ENCODE results near the gene EMID1. TPM values are rescaled to one million over a fixed set of nuclear protein-coding genes. Genes with fewer than 3 reads are reported as not detected.

EMID1 gene
- total RNA-seq, 2 experiments from 2014 or later: 0.14 TPM; not detected in 1

DNA sequence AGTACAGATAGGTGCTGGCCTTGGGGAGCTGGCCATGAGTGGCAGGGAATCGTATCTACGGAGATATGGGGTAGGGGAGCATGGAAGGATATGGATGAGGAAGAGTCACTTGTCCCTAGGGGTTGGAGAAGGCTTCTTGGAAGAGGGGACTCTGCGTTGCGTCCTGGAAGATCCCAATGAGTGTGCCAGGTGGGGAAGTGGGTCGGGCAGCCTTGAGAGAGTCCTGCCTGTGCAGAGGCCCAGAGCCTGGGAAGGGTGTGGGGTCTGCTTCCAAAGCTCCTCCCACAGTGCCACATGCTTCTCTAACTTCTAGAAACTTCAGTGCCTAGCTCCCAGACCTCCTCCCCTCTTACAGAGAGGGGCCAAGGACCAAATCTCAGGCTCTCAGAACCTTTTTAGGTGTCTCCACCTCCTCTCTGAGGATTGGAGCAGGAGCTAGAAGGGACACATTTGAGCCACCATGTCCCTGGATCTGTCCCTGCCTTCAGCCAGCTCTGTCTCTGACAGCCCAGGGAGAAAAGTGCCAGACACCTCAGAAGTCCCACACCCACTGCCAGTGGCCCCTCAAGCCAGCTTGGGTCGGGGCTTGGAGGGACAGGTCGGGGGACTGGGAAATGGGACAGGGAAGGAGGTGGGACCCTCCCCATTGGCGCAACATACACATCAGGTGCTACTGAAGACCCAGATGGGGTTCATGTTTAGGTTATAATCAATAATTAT, 51.1 kb downstream of the EMID1 start:
- Mint-ChIP-seq H3K9me3 (no peaks in the 10 kb centered on the region), H3K36me3 (ENCODE audit: low read depth) (no peaks in the 10 kb centered on the region), H3K4me3 (no peak overlapping the region), H3K27ac (no peak overlapping the region), H3K27me3 (no peaks in the 10 kb centered on the region), H3K4me1 (ENCODE audit: low read depth) (peaks cover 2% of the 10 kb centered on the region)
- ChIA-PET CTCF (interaction anchor here (2.1 kb wide), 1 partner anchor 11 kb away, joined by 11 read pairs; no protein-coding TSS in a partner anchor), POLR2A (interaction anchor here (2.3 kb wide), 1 partner anchor 10 kb away, joined by 9 read pairs; the partner anchor contains the start of gene RHBDD3)
- intact Hi-C loops (cut with micrococcal nuclease): no loop called here
- DNase-seq: no peak
- TF ChIP-seq, protein P1, sequence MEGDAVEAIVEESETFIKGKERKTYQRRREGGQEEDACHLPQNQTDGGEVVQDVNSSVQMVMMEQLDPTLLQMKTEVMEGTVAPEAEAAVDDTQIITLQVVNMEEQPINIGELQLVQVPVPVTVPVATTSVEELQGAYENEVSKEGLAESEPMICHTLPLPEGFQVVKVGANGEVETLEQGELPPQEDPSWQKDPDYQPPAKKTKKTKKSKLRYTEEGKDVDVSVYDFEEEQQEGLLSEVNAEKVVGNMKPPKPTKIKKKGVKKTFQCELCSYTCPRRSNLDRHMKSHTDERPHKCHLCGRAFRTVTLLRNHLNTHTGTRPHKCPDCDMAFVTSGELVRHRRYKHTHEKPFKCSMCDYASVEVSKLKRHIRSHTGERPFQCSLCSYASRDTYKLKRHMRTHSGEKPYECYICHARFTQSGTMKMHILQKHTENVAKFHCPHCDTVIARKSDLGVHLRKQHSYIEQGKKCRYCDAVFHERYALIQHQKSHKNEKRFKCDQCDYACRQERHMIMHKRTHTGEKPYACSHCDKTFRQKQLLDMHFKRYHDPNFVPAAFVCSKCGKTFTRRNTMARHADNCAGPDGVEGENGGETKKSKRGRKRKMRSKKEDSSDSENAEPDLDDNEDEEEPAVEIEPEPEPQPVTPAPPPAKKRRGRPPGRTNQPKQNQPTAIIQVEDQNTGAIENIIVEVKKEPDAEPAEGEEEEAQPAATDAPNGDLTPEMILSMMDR (IDR thresholded peaks at IDR 0.05): no peak
- no peak for ATAC-seq

DNA sequence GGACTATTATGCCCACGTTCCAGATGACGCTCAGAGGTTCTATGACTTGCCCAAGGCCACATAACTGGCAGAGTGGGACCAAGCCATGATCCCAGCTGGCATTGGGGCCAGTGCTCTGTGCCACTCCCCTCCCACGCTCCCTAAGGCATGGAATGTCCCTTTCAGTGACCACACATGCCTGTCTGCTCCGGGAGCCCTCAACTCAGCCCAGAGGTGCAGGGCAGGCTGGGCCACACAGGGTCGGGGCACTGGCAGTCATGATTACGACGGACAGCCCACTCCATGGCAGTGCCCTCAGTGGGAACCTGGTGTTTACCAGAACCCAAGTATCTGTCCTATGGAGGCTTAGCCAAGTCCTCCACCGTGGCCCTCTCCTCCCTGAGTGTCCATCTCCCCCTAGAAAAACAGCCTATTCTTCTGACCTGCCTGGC, 52.1 kb downstream of the EMID1 start:
- ChIA-PET CTCF (interaction anchor here (0.9 to 2.1 kb wide), 2 partner anchors 9 to 12 kb away, joined by 3 to 11 read pairs; no protein-coding TSS in a partner anchor), POLR2A (interaction anchor here (0.6 to 2.3 kb wide), 2 partner anchors 9 to 18 kb away, joined by 3 to 9 read pairs; partner anchors contain the start of gene RHBDD3)
- intact Hi-C loops (cut with micrococcal nuclease): no loop called here
- no peaks in the 10 kb centered on the region for H3K9me3 Mint-ChIP-seq
- ATAC-seq (no peak), DNase-seq (no peak)
- no peaks in the 10 kb centered on the region for H3K36me3 Mint-ChIP-seq (ENCODE audit: low read depth)
- H3K27ac Mint-ChIP-seq: no peak overlapping the region
- TF ChIP-seq, protein P1 (IDR thresholded peaks at IDR 0.05): no peak
- no peak overlapping the region for H3K4me3 Mint-ChIP-seq
- peaks cover 2% of the 10 kb centered on the region for H3K4me1 Mint-ChIP-seq (ENCODE audit: low read depth)
- H3K27me3 Mint-ChIP-seq: no peaks in the 10 kb centered on the region

- CTCF ChIA-PET: interaction anchor here (0.9 kb wide), 1 partner anchor 8 kb away, joined by 3 read pairs; no protein-coding TSS in a partner anchor
- no peak for DNase-seq
- POLR2A ChIA-PET: interaction anchor here (2.3 kb wide), 1 partner anchor 8 kb away, joined by 9 read pairs; the partner anchor contains the start of gene RHBDD3
- peaks cover 2% of the 10 kb centered on the region for H3K4me1 Mint-ChIP-seq (ENCODE audit: low read depth)
- intact Hi-C loops (cut with micrococcal nuclease): no loop called here
- no peak for ATAC-seq
- no peak overlapping the region for H3K27ac Mint-ChIP-seq
- H3K9me3 Mint-ChIP-seq: no peaks in the 10 kb centered on the region
- H3K4me3 Mint-ChIP-seq: no peak overlapping the region
- TF ChIP-seq, protein P1 (IDR thresholded peaks at IDR 0.05): no peak
- H3K27me3 Mint-ChIP-seq: no peaks in the 10 kb centered on the region
- H3K36me3 Mint-ChIP-seq (ENCODE audit: low read depth): no peaks in the 10 kb centered on the region
Observed at GRCh38 chr22:29258407-29259252, 52.9 kb downstream of the EMID1 start.

DNA sequence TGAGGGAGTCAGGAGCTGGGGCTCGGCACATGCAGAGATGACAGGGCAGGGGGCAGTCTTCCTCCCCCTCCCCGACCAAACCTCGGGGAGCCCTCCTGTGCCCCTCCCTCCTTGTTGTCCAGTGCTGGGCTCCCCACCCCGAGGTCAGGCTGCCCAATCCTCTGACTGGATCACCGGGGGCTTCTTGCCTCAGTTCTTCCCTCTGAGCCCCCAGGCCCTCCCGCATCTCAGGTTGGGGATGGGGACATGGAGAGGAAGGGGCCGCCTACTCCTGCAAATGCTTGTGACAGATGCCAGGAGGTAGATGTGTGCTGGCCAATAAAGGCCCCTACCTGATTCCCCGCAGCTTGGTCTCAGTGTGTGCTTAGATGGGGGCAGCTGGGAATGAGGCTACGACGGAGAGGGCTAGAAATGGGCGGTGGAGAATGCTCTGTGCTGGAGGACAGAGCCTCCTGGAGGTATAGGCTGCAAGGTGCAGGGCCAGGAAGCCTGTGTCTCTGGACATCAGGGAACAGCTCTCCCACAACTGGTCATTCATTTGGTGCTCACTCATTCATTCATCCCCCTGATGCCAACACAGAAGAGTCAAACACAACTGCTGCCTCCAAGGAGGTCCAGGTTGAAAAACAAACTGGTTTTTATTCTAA, 53.7 kb downstream of the EMID1 start:
- no peak overlapping the region for H3K27ac Mint-ChIP-seq
- peaks cover under 1% of the 10 kb centered on the region for H3K4me1 Mint-ChIP-seq (ENCODE audit: low read depth)
- H3K4me3 Mint-ChIP-seq: no peak overlapping the region
- no peak for ATAC-seq
- no peak for DNase-seq
- H3K9me3 Mint-ChIP-seq: no peaks in the 10 kb centered on the region
- intact Hi-C loops (cut with micrococcal nuclease): no loop called here
- ChIA-PET POLR2A (no interaction called here), CTCF (no interaction called here)
- no peaks in the 10 kb centered on the region for H3K36me3 Mint-ChIP-seq (ENCODE audit: low read depth)
- no peaks in the 10 kb centered on the region for H3K27me3 Mint-ChIP-seq
- TF ChIP-seq, protein P1 (IDR thresholded peaks at IDR 0.05): no peak

All from activated CD8-positive, alpha-beta T cell treated with anti-CD3 and anti-CD28 coated beads for 36 hours (primary cell).